Right lung (tissue), 5 donors: Measurements from ENCODE around the gene ILRUN. TPM values are rescaled to one million over a fixed set of nuclear protein-coding genes. Genes with fewer than 3 reads are reported as not detected.
"Not testable (repeated sequence)": the region's sequence is repeated elsewhere in the genome, so short reads cannot be mapped to it uniquely, and the experiment has no call there.

ENCODE experiments used
- DNase-seq, 2 donors: peaks; one replicate each; pipeline ENCODE4 v3.0.0-alpha.2; 2013
- polyA plus RNA-seq, 5 donors: library from polyadenylated mRNA; unstranded; fragments of 120-200 nt; gene quantifications; one replicate each; pipeline versions ENCODE4 v1.2.1 to v1.2.3, GENCODE V29; 2013; ENCODE audit warnings: inconsistent platforms in 1 of 5, low replicate concordance in 1 of 5; ENCODE audit not compliant: insufficient read length in 5 of 5, insufficient read depth in 1 of 5

Gene ILRUN
- polyA plus RNA-seq, 5 donors, result 41.4 to 49.2 (median 46.1) TPM

GRCh38 chr6:34701199-34701598 lies 4.6 kb upstream of the ILRUN start:
- DNase-seq, result no peak

GRCh38 chr6:34697904-34698559 lies 1.5 kb upstream of the ILRUN start:
- DNase-seq, result no peak

- no peak for DNase-seq
These were observed 923 bp upstream of the ILRUN start for GRCh38 chr6:34697544-34697836.

- no peak for DNase-seq
These were observed 303 bp downstream of the ILRUN start for GRCh38 chr6:34696189-34696738.

GRCh38 chr6:34695729-34696188 lies 808 bp downstream of the ILRUN start:
- no peak for DNase-seq

- no peak for DNase-seq
These were observed 4.3 kb downstream of the ILRUN start for GRCh38 chr6:34692280-34692679.

GRCh38 chr6:34689742-34690141 lies 6.8 kb downstream of the ILRUN start:
- DNase-seq, result no peak

GRCh38 chr6:34688956-34689355 lies 7.6 kb downstream of the ILRUN start:
- no peak for DNase-seq

- DNase-seq, result no peak
These were observed 11.6 kb downstream of the ILRUN start for GRCh38 chr6:34684919-34685318.

GRCh38 chr6:34684364-34684763 lies 12.2 kb downstream of the ILRUN start:
- DNase-seq, result no peak

- no peak for DNase-seq
These were observed 15.6 kb downstream of the ILRUN start for GRCh38 chr6:34680802-34681515.

- not testable (repeated sequence) for DNase-seq
These were observed 16.3 kb downstream of the ILRUN start for GRCh38 chr6:34680313-34680712.

GRCh38 chr6:34679552-34680253 lies 16.9 kb downstream of the ILRUN start:
- no peak for DNase-seq

GRCh38 chr6:34676140-34676539 lies 20.4 kb downstream of the ILRUN start:
- DNase-seq, result no peak

GRCh38 chr6:34674930-34675329 lies 21.6 kb downstream of the ILRUN start:
- not testable (repeated sequence) for DNase-seq

GRCh38 chr6:34674268-34674639 lies 22.3 kb downstream of the ILRUN start:
- no peak for DNase-seq

GRCh38 chr6:34673064-34673463 lies 23.5 kb downstream of the ILRUN start:
- DNase-seq, result no peak

- no peak for DNase-seq
These were observed 23.9 kb downstream of the ILRUN start for GRCh38 chr6:34672657-34673043.

- DNase-seq, result no peak
These were observed 24.5 kb downstream of the ILRUN start for GRCh38 chr6:34671801-34672656.

GRCh38 chr6:34671367-34671766 lies 25.2 kb downstream of the ILRUN start:
- no peak for DNase-seq

- not testable (repeated sequence) for DNase-seq
These were observed 27.8 kb downstream of the ILRUN start for GRCh38 chr6:34668799-34669198.
